Stimulated activated CD4-positive, alpha-beta T cell treated with anti-CD3 and anti-CD28 coated beads, TNF-alpha, amount 100 ng/mL, for 4 hours (primary cell): ENCODE results near the gene ZNF148.

Experiments used
- DNase-seq, 3 experiments: peaks; one replicate each; pipeline ENCODE4 v3.0.0-alpha.2; 2020; ENCODE audit warnings: low read depth in 3 of 3

ZNF148 gene

DNA sequence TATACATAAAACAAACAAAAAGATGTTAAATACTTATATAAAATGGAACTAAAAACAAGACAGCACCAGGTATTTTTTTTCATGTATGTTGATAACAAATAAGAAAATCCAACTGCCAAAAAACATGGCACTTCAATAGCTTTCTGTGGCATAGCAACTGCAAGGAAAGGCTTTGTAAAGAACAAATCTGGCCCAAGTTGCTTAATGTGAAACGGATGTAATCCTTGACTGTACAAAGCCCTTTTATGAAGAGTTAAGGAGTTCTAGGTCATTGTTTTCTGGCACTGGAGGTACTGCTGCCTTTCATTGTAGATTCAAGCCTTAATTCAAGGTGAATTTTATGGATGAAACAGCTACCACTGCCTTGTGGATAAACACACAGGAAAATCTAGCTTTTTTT lies 93.7 kb downstream of the ZNF148 start:
- no peak for DNase-seq

DNA sequence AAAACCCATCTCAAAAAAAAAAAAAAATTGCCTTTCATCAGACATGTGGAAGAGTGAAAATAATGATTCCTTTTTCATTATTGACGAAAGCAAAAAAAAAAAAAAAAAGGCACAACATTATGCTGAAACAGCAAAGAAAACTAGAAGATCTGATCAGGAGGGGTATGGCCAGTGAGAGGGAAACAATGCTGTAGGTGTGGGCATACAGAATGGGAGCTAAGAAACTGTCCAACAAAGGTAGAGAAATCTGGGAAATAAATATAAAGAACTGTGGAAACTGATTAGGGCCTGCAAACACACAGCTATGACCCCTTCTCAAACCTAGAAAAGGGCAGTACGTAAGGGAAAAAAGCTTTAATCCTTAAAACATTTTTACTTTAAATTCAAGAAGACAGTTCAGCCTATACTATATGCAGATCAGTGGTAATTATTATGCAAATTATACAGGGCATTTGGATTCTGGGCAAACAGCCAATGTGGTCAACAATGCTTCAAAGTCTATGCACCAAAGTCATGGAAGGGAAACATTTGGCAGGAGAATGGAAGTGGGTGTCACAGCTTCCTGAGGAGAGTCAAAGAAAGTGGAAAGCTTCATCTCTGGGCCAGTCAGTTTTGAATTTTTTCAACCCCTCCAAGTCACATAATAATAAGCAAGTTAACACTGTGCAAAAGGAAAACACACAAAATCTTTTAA lies 94.3 kb downstream of the ZNF148 start:
- DNase-seq: no peak

DNA sequence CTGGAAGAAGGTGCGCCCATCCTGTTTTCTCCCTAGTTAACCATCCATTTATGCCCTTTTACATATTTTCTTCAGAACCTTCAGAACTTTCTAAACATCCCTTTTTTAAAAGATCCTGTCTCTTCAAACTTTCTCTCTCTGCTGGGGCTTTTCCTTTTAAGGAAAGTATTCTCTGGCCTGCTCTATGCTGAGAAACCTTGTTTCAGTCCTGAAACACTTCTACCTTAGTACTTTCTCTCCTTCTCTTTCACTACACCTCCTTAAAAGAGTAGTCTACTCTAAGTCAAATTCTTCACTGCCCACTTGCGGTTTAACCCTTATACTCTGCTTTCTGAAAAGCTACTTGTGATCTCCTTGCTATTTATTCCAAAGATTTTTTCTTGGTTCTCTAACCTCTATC lies 97.0 kb downstream of the ZNF148 start:
- no peak for DNase-seq

DNA sequence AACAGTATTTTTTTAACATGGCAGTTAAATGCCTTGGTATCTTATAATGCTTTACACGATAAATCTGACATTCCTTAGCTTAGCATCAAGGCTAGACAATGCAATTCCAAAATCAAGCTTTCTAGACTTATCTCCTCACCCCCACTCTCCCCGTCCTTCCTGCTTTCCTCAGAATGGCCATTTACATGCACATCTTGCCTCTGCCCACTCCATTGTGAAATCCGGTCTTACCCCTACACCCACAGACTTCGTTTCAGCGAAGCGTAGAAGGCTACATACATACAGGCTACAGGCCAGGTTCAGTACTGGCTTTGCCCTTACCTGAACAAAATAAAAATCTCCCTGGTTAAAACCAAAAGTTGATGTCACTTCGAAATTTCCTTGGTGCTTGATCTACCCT lies 104.0 kb downstream of the ZNF148 start:
- no peak for DNase-seq

DNA sequence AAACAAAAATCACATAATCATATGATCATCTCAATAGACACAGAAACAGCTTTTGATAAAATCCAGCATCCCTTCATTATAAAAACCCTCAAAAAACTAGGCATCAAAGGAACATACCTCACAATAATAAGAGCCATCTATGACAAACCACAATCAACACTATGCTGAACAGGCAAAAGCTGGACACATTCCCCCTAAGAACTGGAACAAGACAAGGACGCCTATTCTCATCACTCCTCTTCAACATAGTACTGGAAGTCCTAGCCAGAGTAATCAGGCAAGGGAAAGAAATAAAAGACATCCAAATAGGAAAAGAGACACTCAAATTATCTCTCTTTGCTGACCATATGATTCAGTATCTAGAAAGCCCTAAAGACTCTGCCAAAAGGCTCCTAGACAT lies 107.7 kb downstream of the ZNF148 start:
- DNase-seq: no peak

DNA sequence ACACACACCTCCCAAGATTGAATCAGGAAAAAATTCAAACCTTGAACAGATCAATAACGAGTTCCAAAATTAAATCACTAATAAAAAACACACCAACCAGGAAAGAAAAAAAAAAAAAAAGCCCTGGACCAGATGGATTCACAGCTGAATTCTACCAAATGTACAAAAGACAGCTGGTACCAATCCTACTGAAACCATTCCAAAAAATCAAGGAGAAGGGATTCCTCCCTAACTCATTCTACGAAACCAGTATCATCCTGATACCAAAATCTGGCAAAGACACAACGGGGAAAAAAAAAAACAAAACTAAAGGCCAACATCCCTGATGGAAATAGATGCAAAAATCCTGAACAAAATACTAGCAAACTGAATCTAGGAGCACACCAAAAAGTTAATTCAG lies 108.2 kb downstream of the ZNF148 start:
- DNase-seq: no peak

DNA sequence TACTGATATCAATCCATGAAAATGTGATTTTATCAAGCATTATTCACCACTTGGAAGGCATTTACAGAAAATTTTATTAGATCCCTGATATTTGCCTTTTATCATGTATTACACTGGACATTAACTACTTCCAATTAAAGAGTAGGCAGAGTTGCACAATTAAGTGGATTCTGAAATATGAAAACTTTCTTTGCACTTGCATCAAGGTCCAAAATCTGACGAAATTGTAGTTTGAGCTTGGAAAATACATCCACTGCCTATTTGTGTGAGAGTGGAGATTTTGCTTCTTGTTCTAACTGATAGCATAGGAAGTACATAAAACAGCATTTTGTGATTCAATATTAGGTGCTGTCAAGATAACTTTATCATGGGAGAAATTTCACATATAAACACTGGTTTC lies 113.0 kb downstream of the ZNF148 start:
- no peak for DNase-seq

DNA sequence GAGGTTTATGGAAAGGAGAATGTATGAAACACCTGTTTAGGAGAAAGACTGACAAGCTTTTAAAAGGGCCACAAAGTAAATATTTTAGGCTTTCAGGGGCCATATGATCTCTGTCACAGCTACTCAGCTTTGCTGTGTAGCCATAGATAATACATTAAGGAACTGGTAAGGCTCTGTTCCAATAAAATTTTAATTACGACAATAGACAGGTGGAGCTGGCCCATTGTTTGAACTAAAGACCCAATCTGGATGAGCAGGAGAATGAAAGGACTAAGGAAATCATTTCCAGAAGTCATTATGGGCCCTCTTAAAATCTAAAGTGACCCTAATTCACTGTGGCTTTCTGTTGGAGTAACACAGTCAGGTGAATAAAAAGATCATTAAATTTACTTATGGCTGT lies 114.1 kb downstream of the ZNF148 start:
- DNase-seq: no peak

DNA sequence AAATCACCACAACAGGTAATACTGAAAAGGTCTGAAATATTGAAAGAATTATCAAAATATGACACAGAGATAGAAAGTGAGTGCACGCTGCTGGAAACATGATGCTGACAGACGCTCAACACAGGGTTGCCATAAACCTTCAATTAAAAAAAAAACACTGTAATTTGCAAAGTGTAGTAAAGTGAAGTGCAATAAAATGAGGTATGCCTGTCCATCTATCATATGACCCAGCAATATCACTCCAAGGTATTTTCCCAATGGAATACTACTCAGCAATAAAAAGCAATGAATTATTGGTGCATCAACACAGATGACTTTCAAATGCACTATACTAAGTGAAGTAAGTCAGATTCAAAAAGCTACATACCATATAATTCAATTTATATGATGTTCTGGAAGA lies 115.0 kb downstream of the ZNF148 start:
- DNase-seq: no peak

DNA sequence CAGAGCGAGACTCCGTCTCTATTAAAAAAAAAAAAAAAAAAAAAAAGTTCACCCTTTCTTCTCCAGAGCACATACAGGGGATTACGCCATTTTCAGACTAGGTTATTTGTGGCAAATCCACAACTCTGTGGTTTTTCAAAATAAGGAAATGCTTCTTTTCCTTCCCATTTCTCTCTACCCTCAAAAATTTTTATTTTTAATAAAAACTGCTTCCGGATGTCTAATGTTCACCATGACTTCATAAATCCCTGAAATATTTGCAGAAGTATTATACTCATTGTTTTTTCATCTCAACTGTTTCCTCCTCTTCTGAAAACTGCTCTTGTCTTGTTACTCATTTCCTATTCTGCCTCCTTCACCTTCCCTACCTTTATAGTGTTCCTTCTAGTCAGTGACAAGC lies 117.6 kb downstream of the ZNF148 start:
- no peak for DNase-seq

DNA sequence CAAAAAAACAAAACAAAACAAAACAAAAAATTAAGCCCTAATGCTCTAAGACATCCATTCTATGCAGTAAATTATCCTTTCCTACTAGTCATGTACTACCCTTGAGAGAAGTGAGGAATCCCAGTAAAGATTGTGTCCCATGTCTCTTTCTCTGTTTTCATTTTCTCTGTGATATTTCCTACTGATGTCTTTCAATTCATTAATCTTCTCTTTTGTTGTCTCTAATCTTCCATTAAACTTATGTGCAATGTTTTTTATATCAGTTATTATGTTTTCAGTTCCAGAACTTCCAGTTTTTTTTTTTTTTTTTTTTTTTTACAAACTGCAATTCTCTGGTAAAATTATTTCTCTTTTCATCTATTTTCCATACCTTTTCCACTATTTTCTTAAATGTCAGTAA lies 118.5 kb downstream of the ZNF148 start:
- DNase-seq: no peak

DNA sequence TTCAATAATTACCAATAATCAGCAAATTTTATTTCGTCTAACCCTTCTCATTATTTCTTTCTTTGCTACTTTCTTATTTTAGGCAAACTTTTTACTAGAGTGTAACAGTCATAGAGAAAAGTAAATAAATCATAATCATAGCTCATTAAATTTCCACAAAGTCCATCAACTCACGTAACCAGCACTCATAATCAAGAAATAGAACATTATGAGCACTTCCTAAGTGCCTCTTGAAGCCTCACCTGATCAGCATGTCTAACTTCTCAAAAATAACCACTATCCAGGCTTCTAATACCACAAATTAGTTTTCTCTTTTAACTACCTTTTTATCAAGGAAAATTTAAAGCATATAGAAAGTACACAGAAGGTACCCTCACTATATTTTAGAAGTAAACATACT lies 124.2 kb downstream of the ZNF148 start:
- DNase-seq: no peak

DNA sequence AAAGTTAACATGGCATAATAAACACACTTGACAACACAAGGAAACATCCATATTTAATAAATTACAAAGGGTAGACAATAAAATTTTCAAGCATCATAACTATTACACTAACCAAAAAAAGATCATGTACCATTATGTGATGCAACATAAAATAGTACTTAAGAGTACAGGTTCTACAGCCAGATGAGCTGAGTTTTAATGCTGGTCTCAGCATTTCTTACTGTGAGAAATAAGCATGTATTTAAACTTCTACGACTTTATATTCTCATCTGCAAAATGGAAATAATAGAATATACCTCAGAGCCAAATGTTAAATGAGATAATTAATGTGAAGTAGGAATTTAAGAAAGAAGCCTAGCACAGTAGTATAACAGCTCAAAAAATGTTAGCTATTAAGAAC lies 128.9 kb downstream of the ZNF148 start:
- no peak for DNase-seq

DNA sequence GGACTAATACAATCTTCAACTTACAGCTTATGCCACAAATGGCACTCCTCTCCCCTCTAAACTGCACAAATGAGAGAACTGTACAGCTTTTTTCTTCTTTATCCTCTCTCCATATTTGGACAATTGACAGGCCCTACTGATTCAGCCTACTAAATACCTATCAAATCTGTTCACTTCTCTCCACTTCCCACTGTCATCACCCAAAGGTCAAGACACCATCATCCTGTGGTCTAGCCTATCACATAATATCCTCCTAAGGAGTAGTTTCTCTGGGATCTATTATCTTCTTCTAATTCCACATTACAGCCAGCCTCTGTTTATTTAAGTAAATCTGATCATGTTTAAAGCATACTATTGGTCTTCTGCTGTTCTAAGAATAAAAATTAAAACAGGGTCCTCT lies 129.6 kb downstream of the ZNF148 start:
- DNase-seq: no peak

DNA sequence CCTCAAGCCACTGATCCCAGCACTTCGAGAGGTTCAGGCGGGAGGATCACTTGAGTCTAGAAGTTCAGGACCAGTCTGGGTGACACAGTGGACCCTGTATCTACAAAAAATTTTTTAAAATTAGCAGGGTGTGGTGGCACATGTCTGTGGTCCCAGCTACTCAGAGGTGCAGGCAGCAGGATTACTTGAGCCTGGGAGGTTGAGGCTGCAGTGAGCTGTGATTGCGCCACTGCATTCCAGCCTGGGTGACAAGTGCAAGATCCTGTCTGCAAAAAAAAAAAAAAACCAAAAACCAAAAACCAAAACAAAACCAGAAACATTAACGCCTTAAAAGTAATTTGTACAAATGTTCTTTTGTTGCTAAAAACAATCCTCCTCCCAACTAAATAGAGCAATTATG lies 134.6 kb downstream of the ZNF148 start:
- no peak for DNase-seq

DNA sequence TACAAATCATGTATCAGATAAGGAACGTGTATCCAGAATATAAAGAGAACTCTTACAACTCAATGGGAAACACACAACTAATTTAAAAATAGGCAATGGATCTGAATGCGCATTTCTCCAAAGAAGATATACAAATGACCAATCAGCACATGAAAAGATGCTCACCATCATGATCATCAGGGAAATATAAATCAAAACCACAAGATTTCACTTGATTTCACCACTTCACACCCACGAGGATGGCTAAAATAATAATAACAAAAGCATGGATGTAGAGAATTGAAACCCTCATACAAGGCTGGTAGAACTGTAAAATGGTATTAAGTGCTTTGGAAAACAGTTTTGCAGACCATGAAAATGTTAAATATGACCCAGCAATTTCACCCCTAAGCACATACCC lies 135.9 kb downstream of the ZNF148 start:
- DNase-seq: no peak

DNA sequence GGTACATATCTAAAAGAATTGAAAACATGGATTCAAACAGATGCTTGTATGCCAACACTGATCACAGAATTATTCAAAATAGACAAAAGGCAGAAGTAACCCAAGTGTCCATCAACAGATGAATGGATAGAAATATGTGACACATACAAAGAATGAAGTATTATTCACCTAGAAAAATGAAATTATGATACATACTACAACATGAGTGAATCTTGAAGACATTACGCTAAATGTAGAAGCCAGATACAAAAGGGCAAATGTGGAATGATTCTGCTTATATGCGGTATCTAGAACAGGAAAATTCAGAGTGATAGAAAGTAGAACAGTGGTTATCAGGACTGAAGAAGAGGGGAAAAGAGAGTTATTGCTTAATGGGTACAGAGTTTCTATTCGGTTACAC lies 136.4 kb downstream of the ZNF148 start:
- DNase-seq: no peak

DNA sequence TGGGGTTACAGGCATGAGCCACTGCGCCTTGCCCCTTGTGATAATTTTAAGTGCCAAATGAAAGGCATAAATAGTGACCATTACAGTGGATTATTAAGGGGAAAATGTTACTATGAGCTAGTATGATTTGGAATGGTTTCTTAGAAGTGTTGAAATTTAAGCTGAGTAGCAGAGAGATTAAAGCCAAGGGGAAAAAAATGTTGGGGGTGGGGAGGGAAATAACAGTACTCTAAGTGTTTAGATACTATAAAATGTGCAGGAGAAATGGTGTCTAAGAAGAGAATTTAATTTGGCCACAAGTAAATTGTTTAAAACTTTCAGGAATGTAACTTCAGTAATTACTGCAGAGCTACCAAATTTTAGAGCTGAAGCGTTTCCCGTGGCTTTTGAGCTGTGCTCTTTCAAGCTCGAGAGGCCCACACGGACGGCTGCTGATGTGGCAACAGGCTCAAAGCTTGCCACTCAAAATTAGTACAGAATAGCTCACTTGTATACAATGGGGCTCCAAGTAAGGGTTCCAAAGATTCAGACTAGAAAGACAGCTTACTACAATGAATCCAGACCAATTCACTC lies 138.7 kb downstream of the ZNF148 start:
- no peak for DNase-seq

DNA sequence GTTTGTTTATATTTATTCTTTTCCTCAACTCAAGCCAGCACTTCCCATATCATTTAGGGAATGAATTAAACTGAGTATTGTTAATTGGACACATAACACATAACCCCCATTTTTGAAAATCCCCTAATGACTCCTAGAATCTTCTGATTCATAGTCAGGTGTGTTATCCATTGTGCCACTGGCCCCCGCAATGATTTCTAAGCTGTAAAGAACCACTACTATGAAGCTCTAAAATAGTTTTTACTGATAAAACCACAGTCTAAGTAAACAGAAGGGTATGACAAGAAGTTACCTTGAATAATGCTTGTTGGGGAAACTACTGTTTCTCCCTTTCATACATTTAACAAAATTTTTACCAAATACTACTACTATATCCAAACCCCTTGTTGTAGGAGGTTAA lies 140.3 kb downstream of the ZNF148 start:
- DNase-seq: no peak

DNA sequence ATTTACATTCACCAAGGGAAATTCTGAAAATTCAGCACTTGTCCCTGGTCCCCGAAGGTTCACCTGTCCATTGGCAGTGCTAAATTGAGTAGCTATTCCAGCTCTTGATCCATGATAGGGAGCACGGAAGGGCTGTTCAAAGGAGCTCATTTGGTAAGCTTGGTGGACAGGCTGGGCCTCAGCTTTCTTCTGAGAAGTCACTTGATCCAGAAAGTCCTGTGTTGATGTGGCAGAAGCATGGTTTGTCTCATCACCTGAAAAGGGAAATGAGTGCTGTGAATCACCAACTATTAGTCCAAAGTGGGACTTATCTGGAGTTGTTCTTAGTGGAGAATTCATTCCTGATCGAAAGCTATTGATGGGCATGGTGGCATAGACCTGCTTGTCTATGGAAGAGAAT lies 142.7 kb downstream of the ZNF148 start:
- no peak for DNase-seq

DNA sequence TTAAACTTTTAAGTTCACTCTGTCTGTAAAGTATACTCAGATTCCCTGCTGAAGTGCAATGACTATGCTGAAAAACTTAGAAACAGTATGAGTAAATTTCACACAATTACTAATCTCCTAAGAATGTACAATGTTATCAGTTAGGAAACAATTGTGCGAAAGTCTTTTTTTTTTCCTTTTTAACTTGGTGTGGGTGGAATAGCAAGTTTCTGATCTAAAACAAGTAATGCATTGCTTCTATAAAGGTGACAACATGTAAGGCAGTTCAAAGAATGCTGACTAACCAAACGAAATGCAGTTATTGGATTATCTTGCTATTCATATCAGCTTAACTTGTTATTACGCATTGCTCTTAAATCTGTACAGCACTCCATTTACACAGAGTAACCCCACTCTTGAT lies 143.2 kb downstream of the ZNF148 start:
- DNase-seq: no peak

DNA sequence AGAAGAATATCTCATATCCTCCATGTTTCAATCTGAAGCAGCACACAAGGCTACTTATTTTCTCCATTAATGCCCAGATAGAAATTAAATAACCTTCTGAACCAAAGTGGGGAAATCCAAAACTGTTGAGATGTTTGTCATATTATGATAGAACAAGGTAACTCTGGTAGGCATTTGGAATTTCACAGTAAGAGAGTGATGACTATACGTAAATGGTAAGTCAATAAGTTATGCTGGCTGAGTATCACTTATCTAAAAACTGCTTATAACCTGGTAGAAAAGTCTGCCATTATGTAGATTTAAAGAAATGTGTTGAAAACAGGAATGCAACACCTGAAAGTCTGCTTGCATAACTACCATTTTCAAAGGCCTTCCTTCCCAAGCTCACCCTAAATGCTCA lies 145.4 kb downstream of the ZNF148 start:
- no peak for DNase-seq

DNA sequence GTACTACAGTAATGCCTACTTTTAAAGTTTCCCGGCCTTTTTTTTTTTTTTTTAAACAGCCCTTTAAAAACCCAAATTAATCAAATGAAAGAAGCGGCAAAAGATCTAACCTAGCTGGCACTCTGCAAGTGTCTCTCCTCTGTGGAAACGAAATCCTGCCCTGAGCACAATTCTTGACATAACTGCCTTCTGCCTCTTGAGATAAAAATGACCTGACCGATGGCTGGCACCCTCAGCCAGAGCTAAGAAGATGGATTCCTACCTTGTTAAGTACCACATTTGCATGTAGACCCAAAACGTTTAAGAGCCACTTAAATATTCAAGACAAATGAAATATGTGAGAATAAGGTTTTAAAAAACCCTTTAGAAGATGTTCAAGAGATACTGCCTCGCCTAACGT lies 146.0 kb downstream of the ZNF148 start:
- DNase-seq: no peak

DNA sequence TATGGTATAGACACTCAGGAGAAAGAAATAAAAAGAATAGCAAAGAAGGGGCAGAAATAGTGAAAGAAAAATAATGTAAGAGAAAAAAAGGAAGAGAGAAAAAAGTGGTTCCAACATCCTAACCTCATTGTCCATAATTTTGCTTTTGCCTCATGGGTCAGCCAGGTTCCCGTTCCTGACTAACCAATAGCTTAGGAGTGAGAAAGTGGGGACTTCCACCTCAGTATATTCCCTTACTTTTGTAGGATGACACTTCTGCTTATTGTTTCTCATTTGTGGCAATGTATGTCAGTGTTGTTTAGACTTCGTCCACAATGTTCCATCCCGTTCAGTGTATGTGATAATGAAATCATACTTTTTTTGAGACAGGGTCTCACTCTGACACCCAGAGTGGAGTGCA lies 153.3 kb downstream of the ZNF148 start:
- no peak for DNase-seq
